Astrocyte (in vitro differentiated cells and primary cell): Measurements from ENCODE around the gene GAB2. TPM values are rescaled to one million over a fixed set of nuclear protein-coding genes. Genes with fewer than 3 reads are reported as not detected.

Experiments used
- DNase-seq: peaks from one replicate; pipeline ENCODE4 v3.0.0-alpha.2; 2010; ENCODE audit warnings: low read depth
- FAIRE-seq: peaks from 2 replicates; lab custom pipeline; 2011; peaks lifted over from hg19 to GRCh38; lab: Jason Lieb, UNC
- H2AFZ ChIP-seq: 2 replicates; pipeline ENCODE4 v1.6.0; 2012; ENCODE audit warnings: low read depth, low read length, inconsistent platforms
- H3K27ac ChIP-seq: 2 replicates; pipeline ENCODE4 v1.5.1; 2011; ENCODE audit warnings: low read depth, low read length, inconsistent platforms
- H3K27me3 ChIP-seq: 2 replicates; pipeline ENCODE4 v1.6.0; 2011; ENCODE audit warnings: low read length, inconsistent platforms; ENCODE audit not compliant: insufficient read depth
- H3K36me3 ChIP-seq: 2 replicates; pipeline ENCODE4 v1.5.1; 2011; ENCODE audit warnings: low read length, inconsistent platforms; ENCODE audit not compliant: insufficient read depth
- H3K4me1 ChIP-seq: 2 replicates; pipeline ENCODE4 v1.5.1; 2011; ENCODE audit warnings: low read length, inconsistent platforms; ENCODE audit not compliant: insufficient read depth
- H3K4me2 ChIP-seq: 2 replicates; pipeline ENCODE4 v1.6.0; 2012; ENCODE audit warnings: low read length, inconsistent platforms
- H3K4me3 ChIP-seq: 2 replicates; pipeline ENCODE4 v1.5.1; 2011; ENCODE audit warnings: low read depth, mild to moderate bottlenecking, low read length, inconsistent platforms; ENCODE audit not compliant: insufficient read depth
- H3K79me2 ChIP-seq: 2 replicates; pipeline ENCODE4 v1.6.0; 2012; ENCODE audit warnings: mild to moderate bottlenecking, low read length, inconsistent platforms; ENCODE audit not compliant: insufficient read depth
- H3K9ac ChIP-seq: 2 replicates; pipeline ENCODE4 v1.6.0; 2012; ENCODE audit warnings: mild to moderate bottlenecking, low read length, inconsistent platforms
- H3K9me3 ChIP-seq: 2 replicates; pipeline ENCODE4 v1.5.1; 2012; ENCODE audit warnings: low read depth, mild to moderate bottlenecking, low read length, inconsistent platforms; ENCODE audit not compliant: insufficient read depth
- H4K20me1 ChIP-seq: 2 replicates; pipeline ENCODE4 v1.6.0; 2012; ENCODE audit warnings: low read length, inconsistent platforms; ENCODE audit not compliant: insufficient read depth
- H3K27ac Mint-ChIP-seq: one replicate; pipeline ENCODE4 v1.8.0; 2021; ENCODE audit warnings: mild to moderate bottlenecking, mixed read lengths; ENCODE audit not compliant: unreplicated experiment
- H3K27me3 Mint-ChIP-seq: one replicate; pipeline ENCODE4 v1.8.0; 2021; ENCODE audit warnings: low read depth, mixed read lengths; ENCODE audit not compliant: unreplicated experiment
- H3K36me3 Mint-ChIP-seq: one replicate; pipeline ENCODE4 v1.8.0; 2021; ENCODE audit warnings: low read depth, mixed read lengths; ENCODE audit not compliant: unreplicated experiment
- H3K4me1 Mint-ChIP-seq: one replicate; pipeline ENCODE4 v1.8.0; 2021; ENCODE audit warnings: low read depth, mixed read lengths; ENCODE audit not compliant: unreplicated experiment
- H3K4me3 Mint-ChIP-seq: one replicate; pipeline ENCODE4 v1.8.0; 2021; ENCODE audit warnings: mild to moderate bottlenecking, moderate library complexity, mixed read lengths; ENCODE audit not compliant: unreplicated experiment
- H3K9me3 Mint-ChIP-seq: one replicate; pipeline ENCODE4 v1.8.0; 2021; ENCODE audit warnings: mild to moderate bottlenecking, mixed read lengths; ENCODE audit not compliant: unreplicated experiment
- CTCF ChIP-seq: IDR thresholded peaks from 2 replicates; pipeline ENCODE4 v1.5.1; 2011; ENCODE audit warnings: low read depth, mild to moderate bottlenecking, inconsistent platforms, low read length, moderate library complexity; ENCODE audit not compliant: insufficient read depth
- EZH2 ChIP-seq: IDR thresholded peaks from 2 replicates; pipeline ENCODE4 v1.6.1; 2012; ENCODE audit warnings: mild to moderate bottlenecking, low read length, inconsistent platforms; ENCODE audit not compliant: insufficient read depth
- total RNA-seq: library from RNA; stranded (reverse); gene quantifications from 2 replicates; pipeline ENCODE4 v1.2.1, GENCODE V29; 2021

Gene GAB2
- total RNA-seq, 1 donor from 2014 or later: 18.2 TPM

- H3K4me1 Mint-ChIP-seq: peaks cover 10% of the 10 kb centered on the region
- Histone ChIP-seq H3K9me3 (no peaks in the 10 kb centered on the region), H3K27ac (no peak overlapping the region), H3K4me2 (no peak overlapping the region), H3K4me1 (no peaks in the 10 kb centered on the region), H3K4me3 (no peak overlapping the region), H4K20me1 (peaks cover 52% of the 10 kb centered on the region), H3K27me3 (no peaks in the 10 kb centered on the region), H3K9ac (no peak overlapping the region), H3K36me3 (peaks cover 3% of the 10 kb centered on the region), H2AFZ (no peak overlapping the region), H3K79me2 (peaks cover 17% of the 10 kb centered on the region)
- FAIRE-seq (no peak), DNase-seq (no peak)
- no peak overlapping the region for H3K4me3 Mint-ChIP-seq
- no peak overlapping the region for H3K27ac Mint-ChIP-seq
- no peaks in the 10 kb centered on the region for H3K27me3 Mint-ChIP-seq
- TF ChIP-seq CTCF (no peak), EZH2 (no peak)
- H3K9me3 Mint-ChIP-seq: peaks cover 3% of the 10 kb centered on the region
- peaks cover 34% of the 10 kb centered on the region for H3K36me3 Mint-ChIP-seq
Measured at GRCh38 chr11:78211565-78211964, 206.1 kb downstream of the GAB2 start.

- FAIRE-seq: no peak
- H3K36me3 ChIP-seq: peaks cover 3% of the 10 kb centered on the region
- H4K20me1 ChIP-seq: peaks cover 55% of the 10 kb centered on the region
- no peaks in the 10 kb centered on the region for H3K27me3 ChIP-seq
- TF ChIP-seq CTCF (no peak), EZH2 (no peak)
- Mint-ChIP-seq H3K4me1 (peaks cover 10% of the 10 kb centered on the region), H3K4me3 (no peak overlapping the region), H3K27me3 (no peaks in the 10 kb centered on the region), H3K27ac (peak overlapping the region; percentile 47), H3K9me3 (peaks cover 3% of the 10 kb centered on the region), H3K36me3 (peaks cover 35% of the 10 kb centered on the region)
- H3K4me2 ChIP-seq: no peak overlapping the region
- H2AFZ ChIP-seq: no peak overlapping the region
- DNase-seq: no peak
- H3K9me3 ChIP-seq: no peaks in the 10 kb centered on the region
- H3K4me1 ChIP-seq: no peaks in the 10 kb centered on the region
- no peak overlapping the region for H3K27ac ChIP-seq
- H3K9ac ChIP-seq: no peak overlapping the region
- H3K79me2 ChIP-seq: peaks cover 17% of the 10 kb centered on the region
- H3K4me3 ChIP-seq: no peak overlapping the region
Measured at GRCh38 chr11:78210000-78210608, 207.5 kb downstream of the GAB2 start.

GRCh38 chr11:78209478-78209877, 208.1 kb downstream of the GAB2 start:
- Mint-ChIP-seq H3K9me3 (peaks cover 3% of the 10 kb centered on the region), H3K27me3 (no peaks in the 10 kb centered on the region), H3K4me3 (no peak overlapping the region), H3K4me1 (peaks cover 10% of the 10 kb centered on the region), H3K27ac (no peak overlapping the region), H3K36me3 (peaks cover 35% of the 10 kb centered on the region)
- FAIRE-seq (no peak), DNase-seq (no peak)
- Histone ChIP-seq H4K20me1 (peaks cover 61% of the 10 kb centered on the region), H3K79me2 (peaks cover 17% of the 10 kb centered on the region), H3K4me1 (no peaks in the 10 kb centered on the region), H3K9ac (no peak overlapping the region), H3K4me2 (no peak overlapping the region), H3K4me3 (no peak overlapping the region), H3K9me3 (no peaks in the 10 kb centered on the region), H2AFZ (no peak overlapping the region), H3K27ac (no peak overlapping the region), H3K36me3 (peaks cover 3% of the 10 kb centered on the region), H3K27me3 (no peaks in the 10 kb centered on the region)
- TF ChIP-seq CTCF (no peak), EZH2 (no peak)
